A673 (cell line): ENCODE data around the gene DEPDC7. TPM values are rescaled to one million over a fixed set of nuclear protein-coding genes. Genes with fewer than 3 reads are reported as not detected.

ENCODE experiments used
- BruUV-seq: library from RNA; stranded (reverse); fragments of 400-500 nt; replicated peaks from 2 replicates; lab custom pipeline; 2021; lab: Mats Ljungman, UMichigan
- CTCF ChIA-PET: fragments of 300-600 bp; sonication (Branson Sonifier 250); formaldehyde crosslinking; loops from one replicate; lab custom pipeline; 2022; ENCODE audit warnings: antibody characterized with exemption; lab: Charles Lee
- POLR2A ChIA-PET: fragments of 300-600 bp; sonication (Branson Sonifier 250); formaldehyde crosslinking; loops from one replicate; lab custom pipeline; 2022; ENCODE audit warnings: antibody characterized with exemption; ENCODE audit not compliant: low non-redundant PET; lab: Charles Lee
- DNase-seq: peaks from one replicate; pipeline ENCODE4 v3.0.0-alpha.2; 2015; ENCODE audit warnings: low spot score
- H3K27ac ChIP-seq: fragments of 200-600 bp; sonication (generic); 2 replicates; pipeline ENCODE4 v1.5.1; 2016; ENCODE audit warnings: mixed run types, low read depth, mild to moderate bottlenecking, mixed read lengths, antibody characterized with exemption, low read length; ENCODE audit not compliant: poor library complexity, severe bottlenecking
- H3K27me3 ChIP-seq: fragments of 200-600 bp; sonication (generic); replicated peaks from 2 replicates; pipeline ENCODE4 v1.6.1; 2017; ENCODE audit warnings: mixed run types, low read depth, mild to moderate bottlenecking, mixed read lengths, antibody characterized with exemption, low read length; ENCODE audit not compliant: insufficient read depth, poor library complexity
- H3K36me3 ChIP-seq: fragments of 200-600 bp; sonication (generic); 2 replicates; pipeline ENCODE4 v1.6.1; 2016; ENCODE audit warnings: mixed run types, mild to moderate bottlenecking, mixed read lengths, antibody characterized with exemption, low read length; ENCODE audit not compliant: insufficient read depth, poor library complexity, severe bottlenecking
- H3K4me1 ChIP-seq: fragments of 200-600 bp; sonication (generic); 2 replicates; pipeline ENCODE4 v1.6.1; 2017; ENCODE audit warnings: mixed run types, mild to moderate bottlenecking, mixed read lengths, antibody characterized with exemption, low read length; ENCODE audit not compliant: insufficient read depth, poor library complexity, severe bottlenecking
- H3K4me3 ChIP-seq: fragments of 200-600 bp; sonication (generic); 2 replicates; pipeline ENCODE4 v1.5.1; 2016; ENCODE audit warnings: low read depth, mixed run types, mild to moderate bottlenecking, mixed read lengths, low read length; ENCODE audit not compliant: poor library complexity, severe bottlenecking
- H3K9me3 ChIP-seq: fragments of 200-600 bp; sonication (generic); 2 replicates; pipeline ENCODE4 v1.6.1; 2016; ENCODE audit warnings: mixed run types, low read depth, mild to moderate bottlenecking, mixed read lengths, antibody characterized with exemption, low read length; ENCODE audit not compliant: poor library complexity, severe bottlenecking
- EZH2 ChIP-seq: fragments of 200-600 bp; sonication (generic); IDR thresholded peaks from 2 replicates; pipeline ENCODE4 v1.6.1; 2017; ENCODE audit warnings: borderline replicate concordance, low read depth, mild to moderate bottlenecking, mixed read lengths, antibody characterized with exemption, low read length; ENCODE audit not compliant: poor library complexity, severe bottlenecking
- intact Hi-C: fragments of 100-400 bp; cut with micrococcal nuclease; formaldehyde crosslinking; loops from one replicate; pipeline ENCODE4 v1.10.0; 2022; ENCODE audit not compliant: unreplicated experiment
- total RNA-seq: library from RNA; stranded (reverse); gene quantifications from 2 replicates; pipeline ENCODE4 v1.2.3, GENCODE V29; 2021
- TF ChIP-seq, protein P1 (sequence below): fragments of 300-800, 200-600 bp; sonication (generic); conservative IDR thresholded peaks from 2 replicates; pipeline ENCODE4 v1.5.1; 2017; ENCODE audit warnings: low read depth, mild to moderate bottlenecking, antibody characterized with exemption, low read length, moderate library complexity, mixed read lengths

The DEPDC7 gene
- total RNA-seq, 1 experiment from 2014 or later: 11.4 TPM

DNA sequence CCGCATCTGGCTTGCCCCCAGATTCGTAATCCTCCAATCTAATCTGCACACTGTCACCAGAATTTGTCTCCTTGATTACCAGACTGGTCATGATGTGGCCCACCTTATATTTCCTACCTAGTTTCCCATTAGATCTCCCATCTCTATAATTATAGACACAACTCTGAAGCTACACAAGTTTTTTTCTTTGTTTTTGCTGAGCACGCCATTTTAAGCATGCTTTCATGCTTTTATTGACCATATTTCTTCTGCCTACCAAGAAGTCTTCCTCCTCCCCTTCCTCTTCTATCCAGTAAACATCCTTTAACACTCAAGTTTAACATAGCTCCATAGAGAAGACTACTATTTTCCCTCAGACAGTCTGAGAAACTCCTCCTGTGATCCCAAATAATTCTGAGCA, 24.3 kb upstream of the DEPDC7 start:
- BruUV-seq: no TSS peak

DNA sequence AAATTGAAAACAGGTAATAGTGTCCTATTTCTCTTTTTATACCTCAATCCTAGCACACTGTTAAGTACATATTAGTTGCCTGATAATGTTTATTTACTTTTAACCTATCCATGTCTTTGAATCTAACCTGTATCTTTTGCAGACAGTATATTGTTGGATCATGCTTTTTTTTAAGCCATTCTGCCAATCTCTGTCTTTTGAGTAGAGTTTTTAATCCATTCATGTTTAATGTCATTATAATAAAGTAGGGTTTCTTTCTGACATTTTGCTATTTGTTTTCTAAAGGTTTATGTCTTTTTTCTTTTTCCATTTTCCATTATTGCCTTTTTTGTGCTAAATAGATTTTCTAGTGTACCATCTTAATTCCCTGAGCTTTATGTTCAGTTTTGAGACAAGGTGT, 23.8 kb upstream of the DEPDC7 start:
- BruUV-seq: no TSS peak
- peaks cover 10% of the 10 kb centered on the region for H3K9me3 ChIP-seq
- POLR2A ChIA-PET: no interaction called here
- intact Hi-C loops: no loop called here
- no peaks in the 10 kb centered on the region for H3K4me1 ChIP-seq
- no peak overlapping the region for H3K27ac ChIP-seq
- TF ChIP-seq EZH2: no peak
- TF ChIP-seq, protein P1, sequence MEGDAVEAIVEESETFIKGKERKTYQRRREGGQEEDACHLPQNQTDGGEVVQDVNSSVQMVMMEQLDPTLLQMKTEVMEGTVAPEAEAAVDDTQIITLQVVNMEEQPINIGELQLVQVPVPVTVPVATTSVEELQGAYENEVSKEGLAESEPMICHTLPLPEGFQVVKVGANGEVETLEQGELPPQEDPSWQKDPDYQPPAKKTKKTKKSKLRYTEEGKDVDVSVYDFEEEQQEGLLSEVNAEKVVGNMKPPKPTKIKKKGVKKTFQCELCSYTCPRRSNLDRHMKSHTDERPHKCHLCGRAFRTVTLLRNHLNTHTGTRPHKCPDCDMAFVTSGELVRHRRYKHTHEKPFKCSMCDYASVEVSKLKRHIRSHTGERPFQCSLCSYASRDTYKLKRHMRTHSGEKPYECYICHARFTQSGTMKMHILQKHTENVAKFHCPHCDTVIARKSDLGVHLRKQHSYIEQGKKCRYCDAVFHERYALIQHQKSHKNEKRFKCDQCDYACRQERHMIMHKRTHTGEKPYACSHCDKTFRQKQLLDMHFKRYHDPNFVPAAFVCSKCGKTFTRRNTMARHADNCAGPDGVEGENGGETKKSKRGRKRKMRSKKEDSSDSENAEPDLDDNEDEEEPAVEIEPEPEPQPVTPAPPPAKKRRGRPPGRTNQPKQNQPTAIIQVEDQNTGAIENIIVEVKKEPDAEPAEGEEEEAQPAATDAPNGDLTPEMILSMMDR: no peak
- no peaks in the 10 kb centered on the region for H3K27me3 ChIP-seq
- no peaks in the 10 kb centered on the region for H3K36me3 ChIP-seq
- DNase-seq: no peak
- H3K4me3 ChIP-seq: no peak overlapping the region
- CTCF ChIA-PET: no interaction called here

More for the DNA sequence above, 24.3 kb upstream of the DEPDC7 start:
- H3K4me1 ChIP-seq: no peaks in the 10 kb centered on the region
- H3K4me3 ChIP-seq: no peak overlapping the region
- no peak overlapping the region for H3K27ac ChIP-seq
- H3K27me3 ChIP-seq: no peaks in the 10 kb centered on the region
- no peak for DNase-seq
- ChIA-PET CTCF (no interaction called here), POLR2A (no interaction called here)
- TF ChIP-seq, protein P1: no peak
- TF ChIP-seq EZH2: no peak
- H3K36me3 ChIP-seq: no peaks in the 10 kb centered on the region
- intact Hi-C loops: no loop called here
- H3K9me3 ChIP-seq: peaks cover 10% of the 10 kb centered on the region

DNA sequence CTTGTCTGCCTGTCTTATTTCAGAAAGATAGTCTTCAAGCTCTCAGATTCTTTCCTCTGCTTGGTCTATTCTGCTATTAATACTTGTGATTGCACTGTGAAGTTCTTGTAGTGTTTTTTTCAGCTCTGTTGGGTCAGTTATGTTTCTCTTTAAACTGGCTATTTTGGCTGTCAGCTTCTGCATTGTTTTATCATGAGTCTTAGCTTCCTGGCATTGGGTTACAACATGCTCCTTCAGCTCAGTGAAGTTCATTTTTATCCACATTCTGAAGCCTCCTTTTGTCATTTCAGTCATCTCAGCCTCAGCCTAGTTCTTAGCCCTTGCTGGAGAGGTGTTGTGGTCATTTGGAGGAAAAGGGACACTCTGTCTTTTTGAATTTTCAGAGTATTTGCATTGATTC, 15.5 kb upstream of the DEPDC7 start:
- POLR2A ChIA-PET: no interaction called here

More for the DNA sequence above, 15.5 kb upstream of the DEPDC7 start:
- Histone ChIP-seq H3K27me3 (no peaks in the 10 kb centered on the region), H3K4me1 (no peaks in the 10 kb centered on the region), H3K36me3 (no peaks in the 10 kb centered on the region), H3K9me3 (no peaks in the 10 kb centered on the region), H3K4me3 (no peak overlapping the region), H3K27ac (no peak overlapping the region)
- no peak for TF ChIP-seq EZH2
- TF ChIP-seq, protein P1: no peak
- no TSS peak for BruUV-seq
- no peak for DNase-seq
- CTCF ChIA-PET: no interaction called here
- intact Hi-C loops: no loop called here
